Tibial nerve (tissue), 4 donors: ENCODE measurements around the gene ERP27. TPM values are rescaled to one million over a fixed set of nuclear protein-coding genes. Genes with fewer than 3 reads are reported as not detected.

Experiments used
- DNase-seq, 2 donors: peaks; one replicate each; pipeline ENCODE4 v3.0.0-alpha.2; 2019; ENCODE audit warnings: low spot score in 2 of 2
- H3K27ac ChIP-seq, 4 donors: fragments of 200-600 bp; sonication (generic) in 3 of 4; one replicate each; pipeline ENCODE4 v1.5.1; 2017 to 2019; ENCODE audit warnings: mild to moderate bottlenecking in 1 of 4
- H3K27me3 ChIP-seq, 2 donors: fragments of 200-600 bp; sonication (generic) in 1 of 2; one replicate each; pipeline versions ENCODE4 v1.5.1 to v1.6.0; 2017 to 2019
- H3K36me3 ChIP-seq, 3 donors: fragments of 200-600 bp; sonication (generic); one replicate each; pipeline ENCODE4 v1.5.1; 2018 to 2019
- H3K4me1 ChIP-seq, 4 donors: fragments of 200-600 bp; sonication (generic) in 3 of 4; one replicate each; pipeline ENCODE4 v1.5.1; 2017 to 2019
- H3K4me3 ChIP-seq, 4 donors: fragments of 200-600 bp; sonication (generic) in 3 of 4; one replicate each; pipeline ENCODE4 v1.5.1; 2017 to 2019; ENCODE audit warnings: mild to moderate bottlenecking in 1 of 4, moderate library complexity in 1 of 4
- H3K9me3 ChIP-seq, 4 donors: fragments of 200-600 bp; sonication (generic) in 3 of 4; one replicate each; pipeline ENCODE4 v1.5.1; 2017 to 2019
- EP300 ChIP-seq, 2 donors: sonication (generic); formaldehyde crosslinking; IDR thresholded peaks; one replicate each; pipeline ENCODE4 v1.6.1; 2017; ENCODE audit warnings: antibody characterized with exemption in 2 of 2, mild to moderate bottlenecking in 1 of 2
- POLR2A ChIP-seq, 2 donors: fragments of 450-650 bp; IDR thresholded peaks; one replicate each; pipeline ENCODE4 v1.6.1; 2017; ENCODE audit warnings: antibody characterized with exemption in 2 of 2, mild to moderate bottlenecking in 2 of 2, moderate library complexity in 2 of 2
- WGBS, 2 donors: methylation state at CpG; one replicate each; pipeline ENCODE4 v1.1.5; 2018; 5-methylcytosine and 5-hydroxymethylcytosine counted together
- total RNA-seq, 4 donors: library from RNA; depleted of rRNA; stranded (reverse); fragments of >200 nt; gene quantifications; one replicate each; pipeline ENCODE4 v1.1.0, GENCODE V29; 2016
- TF ChIP-seq, protein P1 (sequence below), 5 experiments: fragments of 200-600 bp in 3 of 5; fragments of 450-650 bp in 2 of 5; sonication (generic) in 3 of 5; IDR thresholded peaks; one replicate each; pipeline ENCODE4 v1.5.1; 2016 to 2019; ENCODE audit warnings: antibody characterized with exemption in 5 of 5, mild to moderate bottlenecking in 3 of 5, moderate library complexity in 2 of 5

Gene ERP27
- total RNA-seq, 4 donors from 2014 or later = not detected

DNA sequence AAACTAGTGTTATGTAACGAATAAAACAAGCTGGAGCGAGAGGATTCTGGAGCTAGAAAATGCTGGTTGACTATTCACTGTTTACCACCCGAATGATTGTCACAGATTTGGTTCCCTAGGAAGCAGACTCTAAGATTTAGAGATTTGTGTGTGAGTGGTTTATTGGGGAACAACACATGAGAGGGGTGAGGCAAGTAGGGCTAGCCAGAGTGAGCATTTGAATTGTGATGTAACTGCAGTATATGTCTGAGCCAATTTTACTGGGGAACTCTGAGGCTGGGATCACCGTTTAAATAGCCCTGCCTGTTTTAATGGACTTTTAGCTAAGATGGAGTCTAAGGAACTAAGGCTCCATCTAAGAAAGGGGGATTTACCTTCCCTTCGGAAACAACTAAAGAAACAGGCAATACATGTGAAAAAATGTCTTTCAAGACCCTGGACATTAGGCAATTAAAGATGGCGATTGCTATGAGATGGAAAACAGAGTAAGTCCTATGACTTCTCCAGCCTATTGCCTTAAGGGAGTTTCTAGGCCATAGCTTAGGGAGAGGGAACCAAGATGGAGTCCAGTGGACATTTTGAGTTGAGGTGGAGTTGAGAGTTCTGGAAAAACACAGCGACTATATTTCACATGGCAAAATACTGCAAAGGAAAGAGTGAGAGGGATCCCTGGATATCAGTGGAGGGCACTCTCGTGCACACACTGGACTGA lies 59.0 kb downstream of the ERP27 start:
- Histone ChIP-seq H3K9me3 (no peaks in the 10 kb centered on the region), H3K36me3 (peaks cover 0 to 10% (median 0%) of the 10 kb centered on the region in 3 donors), H3K27me3 (no peaks in the 10 kb centered on the region), H3K4me1 (peaks cover 0 to 14% (median 2%) of the 10 kb centered on the region in 4 donors), H3K4me3 (no peak overlapping the region), H3K27ac (no peak overlapping the region)
- no peak for TF ChIP-seq POLR2A (IDR thresholded peaks at IDR 0.05)
- TF ChIP-seq, protein P1, sequence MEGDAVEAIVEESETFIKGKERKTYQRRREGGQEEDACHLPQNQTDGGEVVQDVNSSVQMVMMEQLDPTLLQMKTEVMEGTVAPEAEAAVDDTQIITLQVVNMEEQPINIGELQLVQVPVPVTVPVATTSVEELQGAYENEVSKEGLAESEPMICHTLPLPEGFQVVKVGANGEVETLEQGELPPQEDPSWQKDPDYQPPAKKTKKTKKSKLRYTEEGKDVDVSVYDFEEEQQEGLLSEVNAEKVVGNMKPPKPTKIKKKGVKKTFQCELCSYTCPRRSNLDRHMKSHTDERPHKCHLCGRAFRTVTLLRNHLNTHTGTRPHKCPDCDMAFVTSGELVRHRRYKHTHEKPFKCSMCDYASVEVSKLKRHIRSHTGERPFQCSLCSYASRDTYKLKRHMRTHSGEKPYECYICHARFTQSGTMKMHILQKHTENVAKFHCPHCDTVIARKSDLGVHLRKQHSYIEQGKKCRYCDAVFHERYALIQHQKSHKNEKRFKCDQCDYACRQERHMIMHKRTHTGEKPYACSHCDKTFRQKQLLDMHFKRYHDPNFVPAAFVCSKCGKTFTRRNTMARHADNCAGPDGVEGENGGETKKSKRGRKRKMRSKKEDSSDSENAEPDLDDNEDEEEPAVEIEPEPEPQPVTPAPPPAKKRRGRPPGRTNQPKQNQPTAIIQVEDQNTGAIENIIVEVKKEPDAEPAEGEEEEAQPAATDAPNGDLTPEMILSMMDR (IDR thresholded peaks at IDR 0.05) = no peak
- no peak for TF ChIP-seq EP300 (IDR thresholded peaks at IDR 0.05)
- DNase-seq = no peak
- 87 to 90% methylated on average over 8 of the region's 8 CpGs for WGBS, 2 donors

DNA sequence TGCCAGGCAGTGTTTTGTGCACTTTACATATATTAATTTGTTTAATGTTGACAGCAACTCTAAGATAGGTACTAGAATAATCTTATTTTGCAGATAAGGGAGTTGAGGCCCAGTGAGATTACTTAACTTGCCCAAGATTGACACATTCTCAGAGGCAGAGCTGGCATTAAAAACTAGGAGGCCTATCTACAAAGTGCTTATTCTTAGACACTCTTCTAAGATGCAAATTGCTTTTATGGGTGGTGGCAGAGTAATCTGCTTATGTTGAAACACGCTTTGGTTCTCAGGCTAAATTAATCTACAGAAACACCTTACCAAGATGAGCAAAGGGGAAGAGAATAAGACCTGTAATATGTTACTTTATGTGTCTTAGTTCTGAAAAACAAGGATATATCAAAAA lies 59.8 kb downstream of the ERP27 start:
- Histone ChIP-seq H3K36me3 (peaks cover 0 to 10% (median 0%) of the 10 kb centered on the region in 3 donors), H3K4me1 (peaks cover 0 to 5% (median 0%) of the 10 kb centered on the region in 4 donors), H3K9me3 (no peaks in the 10 kb centered on the region), H3K27ac (no peak overlapping the region), H3K4me3 (no peak overlapping the region), H3K27me3 (no peaks in the 10 kb centered on the region)
- WGBS, 2 donors = 95% methylated on average over 1 of the region's 1 CpG
- DNase-seq = no peak
- TF ChIP-seq POLR2A (IDR thresholded peaks at IDR 0.05) = no peak
- no peak for TF ChIP-seq EP300 (IDR thresholded peaks at IDR 0.05)
- TF ChIP-seq, protein P1 (IDR thresholded peaks at IDR 0.05) = no peak

DNA sequence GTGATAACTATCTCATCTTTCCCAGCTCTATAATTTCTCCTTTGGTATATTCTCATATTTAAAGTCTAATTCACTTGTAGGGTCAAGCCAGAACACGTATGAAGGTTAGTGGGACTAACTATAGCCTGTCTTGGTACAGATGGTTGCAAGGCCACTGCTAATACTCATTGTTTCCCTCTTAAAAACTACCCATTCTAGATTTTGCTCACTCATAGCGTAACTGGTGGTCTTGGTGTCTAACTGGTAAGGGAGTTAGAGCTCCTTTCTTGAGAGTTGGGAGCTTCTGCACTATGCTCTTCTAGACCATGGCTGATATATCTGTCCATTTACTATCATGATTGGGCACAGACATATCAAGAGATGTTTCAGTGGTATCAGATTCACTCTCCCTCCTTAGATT lies 61.5 kb downstream of the ERP27 start:
- no peak for DNase-seq
- H3K36me3 ChIP-seq = peaks cover 0 to 5% (median 0%) of the 10 kb centered on the region in 3 donors
- H3K27ac ChIP-seq = no peak overlapping the region
- H3K27me3 ChIP-seq = no peaks in the 10 kb centered on the region
- no peak overlapping the region for H3K4me3 ChIP-seq
- H3K9me3 ChIP-seq = no peaks in the 10 kb centered on the region
- no peaks in the 10 kb centered on the region for H3K4me1 ChIP-seq
- WGBS, 2 donors = 41 to 92% methylated on average over 2 of the region's 2 CpGs
- TF ChIP-seq POLR2A (IDR thresholded peaks at IDR 0.05) (no peak), EP300 (IDR thresholded peaks at IDR 0.05) (no peak)
- TF ChIP-seq, protein P1 (IDR thresholded peaks at IDR 0.05) = no peak

DNA sequence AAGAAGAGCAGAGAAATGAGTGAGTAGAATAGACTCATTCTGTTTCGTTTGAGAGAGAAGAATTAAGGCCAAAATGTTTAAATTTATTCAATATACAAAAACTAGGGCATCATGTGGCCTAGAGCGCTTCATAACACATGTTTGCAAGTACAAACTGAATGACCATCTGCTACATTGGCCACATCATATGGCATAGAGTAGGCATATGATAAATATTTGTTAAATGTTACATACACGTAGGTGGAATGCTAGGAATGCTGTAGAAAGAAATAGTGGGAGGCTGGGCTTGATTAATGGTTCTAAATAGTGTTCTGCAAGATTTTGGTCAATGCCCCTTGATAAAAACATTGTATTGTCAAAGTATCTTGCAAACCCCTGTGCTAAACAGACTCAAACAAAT lies 63.5 kb downstream of the ERP27 start:
- WGBS, 2 donors = 59 to 65% methylated on average over 3 of the region's 3 CpGs
- no peak for DNase-seq
- no peak overlapping the region for H3K27ac ChIP-seq
- TF ChIP-seq, protein P1 (IDR thresholded peaks at IDR 0.05) = no peak
- TF ChIP-seq POLR2A (IDR thresholded peaks at IDR 0.05) (no peak), EP300 (IDR thresholded peaks at IDR 0.05) (no peak)
- H3K27me3 ChIP-seq = no peaks in the 10 kb centered on the region
- H3K9me3 ChIP-seq = no peaks in the 10 kb centered on the region
- no peaks in the 10 kb centered on the region for H3K36me3 ChIP-seq
- H3K4me1 ChIP-seq = no peaks in the 10 kb centered on the region
- H3K4me3 ChIP-seq = no peak overlapping the region

DNA sequence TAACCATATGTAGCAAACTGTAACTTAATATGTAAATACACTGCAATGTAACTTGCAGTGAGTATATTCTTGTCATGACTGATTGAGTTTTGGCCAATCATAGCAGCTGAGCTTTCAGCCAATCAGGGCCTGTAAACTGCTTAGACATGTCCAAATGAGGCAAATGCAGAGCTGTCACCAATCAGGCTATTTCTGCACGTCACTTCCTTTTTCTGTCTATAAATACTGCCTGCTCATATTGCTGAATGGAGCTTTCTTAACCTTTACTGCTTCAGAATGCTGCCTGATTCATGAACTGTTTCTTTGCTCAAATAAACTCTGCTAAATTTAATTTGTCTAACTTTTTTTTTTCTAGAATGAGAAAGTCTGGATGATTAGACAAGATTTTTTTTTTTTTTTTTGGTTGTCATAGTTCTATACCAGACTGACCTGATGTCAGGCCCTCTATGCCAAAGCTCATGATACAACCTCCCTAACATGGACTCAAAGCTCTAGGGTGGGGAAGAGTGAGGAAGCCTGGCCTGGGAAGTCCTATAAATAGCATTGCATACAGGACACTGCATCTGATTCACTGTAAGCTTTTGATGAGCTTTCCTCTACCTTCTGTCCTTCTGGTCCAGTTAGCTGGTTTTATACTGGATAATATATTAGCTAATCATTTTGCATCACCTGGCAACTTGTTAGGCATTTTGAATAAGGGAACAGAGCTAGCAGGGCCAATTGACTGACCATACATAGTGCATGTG lies 64.7 kb downstream of the ERP27 start:
- peaks cover 0 to 9% (median 0%) of the 10 kb centered on the region in 4 donors for H3K4me1 ChIP-seq
- TF ChIP-seq POLR2A (IDR thresholded peaks at IDR 0.05) = no peak
- TF ChIP-seq, protein P1 (IDR thresholded peaks at IDR 0.05) = no peak
- no peak for TF ChIP-seq EP300 (IDR thresholded peaks at IDR 0.05)
- H3K27ac ChIP-seq = no peak overlapping the region
- H3K9me3 ChIP-seq = no peaks in the 10 kb centered on the region
- H3K27me3 ChIP-seq = no peaks in the 10 kb centered on the region
- DNase-seq = no peak
- no peak overlapping the region for H3K4me3 ChIP-seq
- WGBS, 2 donors = 43 to 54% methylated on average over 1 of the region's 1 CpG
- H3K36me3 ChIP-seq = no peaks in the 10 kb centered on the region
